Anterior cingulate cortex (tissue), 58 donors: Measurements from ENCODE around the gene LEF1.

Source experiments
- DNase-seq, 58 donors: peaks; one replicate each; lab custom pipeline; 2025; lab: John Stamatoyannopoulos, UW

LEF1 gene

DNA sequence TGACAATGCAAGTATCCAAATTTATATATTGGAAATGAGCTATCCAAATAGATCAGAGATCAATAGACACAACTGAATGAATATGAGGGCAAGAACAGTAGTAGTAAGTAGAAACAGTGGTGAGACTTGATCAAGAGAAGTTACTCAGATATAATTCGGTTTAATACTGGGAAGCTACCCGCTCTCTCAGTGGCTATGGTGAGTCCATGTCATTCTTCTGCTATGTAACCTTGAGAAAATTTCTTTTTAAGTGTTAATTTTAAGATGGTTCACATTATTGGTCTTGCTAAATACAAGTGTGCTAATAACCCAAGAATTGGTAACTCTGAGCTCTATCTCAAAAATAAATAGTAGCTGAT lies 53.6 kb downstream of the LEF1 start:
- no peak for DNase-seq

DNA sequence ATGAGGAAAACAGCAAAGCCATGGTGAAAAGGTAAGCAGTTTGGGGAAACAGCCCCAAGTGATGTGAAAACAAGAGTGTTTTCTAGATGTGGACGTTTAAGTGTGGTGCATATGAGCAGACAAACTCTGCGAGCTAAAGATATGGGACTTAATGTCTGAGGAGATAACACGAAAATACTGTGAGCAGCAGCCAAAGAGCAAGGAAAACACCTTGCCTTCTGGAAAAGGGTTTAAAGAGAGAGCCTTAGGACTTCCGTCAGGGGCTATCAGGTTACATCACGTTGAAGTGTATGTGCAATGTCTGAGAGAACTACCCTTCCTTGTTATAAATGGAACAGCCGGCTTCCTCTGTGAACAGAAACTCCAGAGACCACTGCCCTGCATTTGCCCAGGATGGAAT lies 54.2 kb downstream of the LEF1 start:
- no peak for DNase-seq

DNA sequence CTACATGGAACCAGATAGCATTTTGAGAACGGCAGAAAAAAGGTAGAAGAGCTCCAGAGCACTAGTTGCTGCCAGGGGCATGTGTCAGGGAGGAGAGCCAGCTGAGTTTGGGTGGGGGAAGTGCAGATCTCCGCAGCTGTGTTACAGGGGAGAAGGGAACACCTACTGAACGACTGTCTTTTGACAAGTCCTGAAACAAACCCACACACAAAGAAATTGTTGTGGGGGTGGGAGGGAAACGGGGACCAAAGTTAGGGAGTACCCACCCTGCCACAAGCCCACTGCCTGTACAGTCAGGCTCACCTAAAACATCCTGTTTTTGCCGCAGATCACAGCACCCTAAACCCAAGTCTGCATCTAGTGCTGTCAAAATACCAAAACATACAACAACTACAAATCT lies 55.5 kb downstream of the LEF1 start:
- no peak for DNase-seq

DNA sequence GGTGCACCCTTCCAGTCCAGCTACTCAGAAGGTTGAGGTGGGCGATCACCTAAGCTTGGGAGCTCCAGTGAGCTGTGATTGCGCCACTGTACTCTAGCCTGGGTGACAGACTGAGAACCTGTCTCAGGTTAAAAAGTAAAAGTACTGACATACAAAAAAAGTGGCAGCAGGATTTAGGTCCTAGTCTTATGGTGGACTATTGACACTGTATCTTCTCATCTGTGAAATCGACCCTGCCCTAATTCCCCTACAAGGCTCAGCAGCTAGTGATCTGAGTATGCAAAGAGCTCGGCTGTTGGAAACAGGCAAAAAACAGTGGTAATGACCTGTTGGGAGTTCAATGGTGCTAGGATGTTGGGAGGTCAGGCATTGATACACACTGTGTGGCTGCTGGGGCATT lies 57.0 kb downstream of the LEF1 start:
- DNase-seq: no peak

DNA sequence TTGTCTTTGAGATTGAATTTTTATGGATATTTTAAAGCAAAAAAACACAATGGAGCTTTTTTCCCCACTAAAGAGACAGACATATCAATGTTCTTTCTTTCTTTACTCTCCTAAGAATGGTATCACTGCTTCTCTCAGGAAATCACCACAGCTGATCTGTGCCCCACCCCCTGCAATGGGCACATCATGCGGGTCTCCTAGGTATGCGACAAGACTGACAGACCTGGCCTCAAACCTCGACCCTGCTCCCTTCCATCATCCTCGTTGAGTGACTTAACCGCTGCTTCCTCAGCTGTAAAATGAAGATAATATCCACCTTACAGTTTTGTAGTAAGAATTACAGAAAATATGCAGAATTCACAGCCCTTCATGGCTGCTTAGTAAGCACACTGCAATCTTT lies 58.3 kb downstream of the LEF1 start:
- DNase-seq: no peak

DNA sequence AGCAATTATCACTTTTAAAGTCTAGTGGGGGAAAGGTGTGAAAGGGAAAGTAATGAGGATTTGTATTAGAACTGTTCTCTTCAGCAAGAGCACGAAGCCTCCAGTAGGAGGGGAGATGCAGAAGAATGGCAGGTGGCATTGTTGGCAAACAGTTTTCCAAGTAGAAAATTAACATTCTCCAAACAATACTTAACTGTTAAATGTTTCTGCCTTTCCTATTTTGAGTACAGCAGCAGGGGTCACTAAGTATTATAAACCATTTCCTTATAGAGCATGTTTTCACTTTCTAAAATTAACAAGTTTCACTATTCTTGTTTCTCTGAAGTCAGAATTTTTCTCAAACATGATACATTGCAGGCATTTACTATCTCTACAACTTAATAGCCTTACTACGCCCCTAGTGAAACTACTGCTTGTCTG lies 58.7 kb downstream of the LEF1 start:
- no peak for DNase-seq

DNA sequence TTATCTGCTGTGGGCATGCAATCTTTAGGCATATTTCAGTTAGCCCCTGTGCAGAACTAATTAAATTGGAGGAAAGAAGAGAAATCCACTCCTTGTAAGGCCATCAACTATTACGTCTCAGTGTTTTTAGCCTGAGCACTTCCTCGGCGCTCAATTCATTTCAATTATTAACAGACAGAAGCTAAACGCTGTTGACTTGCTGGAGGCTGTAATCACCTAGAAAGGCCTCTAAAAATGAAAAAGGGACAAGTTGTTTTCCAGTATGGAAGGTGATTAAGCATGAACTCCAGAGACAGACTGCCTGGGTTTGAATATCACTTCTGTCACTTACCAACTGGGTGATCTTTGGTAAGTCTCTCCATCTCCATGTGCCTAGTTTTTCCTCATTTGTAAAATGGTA lies 59.6 kb downstream of the LEF1 start:
- DNase-seq: no peak

DNA sequence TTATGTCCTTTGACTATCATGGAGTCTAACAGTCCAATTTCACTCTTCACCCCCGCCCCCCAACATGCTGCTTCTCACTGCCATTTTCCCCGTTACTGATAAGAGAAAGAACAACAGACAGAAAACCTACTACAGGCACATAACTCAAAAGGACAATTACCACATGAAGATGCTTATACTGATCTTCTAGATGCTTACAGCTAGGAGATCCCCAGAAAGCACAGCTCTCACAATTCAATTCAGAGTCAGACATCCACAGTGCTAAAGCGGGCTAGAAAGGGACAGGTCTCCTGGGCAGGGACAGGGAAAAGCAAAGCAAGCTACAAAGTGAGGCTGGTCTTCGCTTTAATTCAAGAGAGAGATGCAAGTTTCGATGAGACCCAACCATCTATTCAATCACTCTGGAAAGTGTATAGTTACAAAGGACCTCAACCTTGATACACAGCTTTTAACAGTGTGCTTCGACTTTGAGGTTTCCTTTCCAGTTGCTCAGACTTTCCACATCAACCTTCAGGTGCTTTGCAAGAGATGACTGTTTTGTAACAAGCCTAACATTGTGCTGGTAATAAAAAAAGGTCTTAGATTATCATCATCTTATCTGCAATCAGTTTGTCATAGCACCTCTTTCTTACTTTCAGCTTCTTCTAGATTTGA lies 60.9 kb downstream of the LEF1 start:
- no peak for DNase-seq

DNA sequence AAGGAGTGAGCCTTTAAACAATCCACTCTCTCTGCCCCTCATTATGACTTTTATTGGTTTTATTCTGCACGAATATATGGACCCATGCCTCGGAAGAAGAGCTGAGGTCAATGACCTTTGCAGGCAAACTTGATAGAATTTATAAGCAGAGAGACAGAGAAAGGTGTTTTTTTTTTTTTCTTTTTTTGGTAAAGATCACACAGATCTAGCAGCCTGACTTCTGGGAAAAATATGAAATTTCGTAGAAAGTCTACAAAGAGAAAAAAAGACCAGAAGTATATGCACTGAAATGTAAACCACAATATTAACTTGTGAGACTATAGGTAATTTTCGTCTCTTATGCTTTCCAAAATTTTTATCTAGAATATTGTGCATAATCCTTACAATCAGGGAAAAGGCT lies 61.6 kb downstream of the LEF1 start:
- no peak for DNase-seq

DNA sequence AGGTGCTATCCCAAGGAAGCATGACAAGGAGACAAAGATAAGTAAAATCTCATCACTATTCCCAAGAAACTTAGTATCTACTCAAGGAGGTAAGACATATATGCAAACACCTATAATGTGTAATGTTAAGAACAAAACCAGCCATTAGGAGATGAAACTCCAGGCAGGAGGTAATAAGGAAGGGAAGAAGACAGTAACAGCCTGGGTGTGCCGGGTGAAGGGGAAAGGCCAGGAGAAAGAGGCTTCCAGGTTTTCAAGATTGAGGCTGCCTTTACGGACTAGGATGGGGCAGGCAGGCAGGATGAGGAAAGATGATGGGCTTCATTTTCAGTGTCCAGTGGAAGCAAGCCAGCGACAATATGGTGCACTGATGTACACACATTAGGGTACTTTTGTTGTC lies 62.5 kb downstream of the LEF1 start:
- no peak for DNase-seq

DNA sequence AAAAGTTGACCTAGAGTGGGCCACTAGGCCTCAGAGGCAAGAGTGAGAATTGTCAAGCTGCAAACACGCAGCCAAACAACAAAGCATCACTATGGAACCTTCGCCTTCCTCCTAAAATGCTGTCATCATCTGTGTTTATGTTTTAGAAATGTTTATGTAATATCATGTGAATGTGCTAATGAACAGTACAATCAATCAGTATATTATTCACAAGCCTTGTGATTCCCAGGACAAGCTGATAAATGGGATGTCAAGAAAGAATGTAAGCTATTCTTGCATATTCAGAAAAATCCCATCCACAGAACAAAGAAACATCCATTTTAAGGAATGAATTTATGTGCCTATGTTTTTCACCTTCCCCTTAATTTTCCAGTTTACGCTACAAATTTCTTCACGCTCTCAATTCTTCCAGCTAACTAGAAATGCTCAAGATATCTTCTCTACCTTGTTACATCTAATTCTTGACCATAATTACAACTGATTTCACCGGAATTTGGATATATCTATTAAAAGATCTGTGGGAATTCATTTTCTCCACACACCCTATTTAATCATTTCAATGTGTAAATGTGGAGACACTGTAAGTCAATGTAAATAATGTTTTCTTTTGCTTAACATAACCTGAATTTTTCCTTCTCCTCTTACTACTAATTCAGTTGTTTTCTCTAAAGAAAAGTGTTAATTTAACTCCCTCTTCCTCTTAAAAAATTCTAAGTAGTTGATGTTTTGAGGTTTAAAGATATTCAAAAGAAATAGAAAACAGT lies 65.5 kb downstream of the LEF1 start:
- no peak for DNase-seq

DNA sequence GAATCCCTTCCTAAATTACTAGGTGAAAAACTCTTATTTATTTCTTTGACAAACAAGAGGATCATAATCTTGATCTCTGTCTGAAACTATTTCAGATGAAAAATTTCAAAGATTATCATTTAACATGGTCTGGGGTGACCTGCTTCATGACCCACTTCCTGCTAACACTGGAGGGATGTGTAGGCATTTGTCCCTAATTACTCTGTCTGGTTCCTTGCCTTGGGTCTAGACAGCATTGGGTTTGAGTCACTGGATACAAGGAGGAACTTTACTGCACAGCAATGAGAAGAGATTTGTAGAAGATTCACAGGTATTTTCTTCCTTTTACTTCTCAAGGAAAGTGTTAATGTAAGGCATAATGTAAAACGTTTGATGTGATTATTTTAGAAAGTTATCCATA lies 67.9 kb downstream of the LEF1 start:
- DNase-seq: no peak

DNA sequence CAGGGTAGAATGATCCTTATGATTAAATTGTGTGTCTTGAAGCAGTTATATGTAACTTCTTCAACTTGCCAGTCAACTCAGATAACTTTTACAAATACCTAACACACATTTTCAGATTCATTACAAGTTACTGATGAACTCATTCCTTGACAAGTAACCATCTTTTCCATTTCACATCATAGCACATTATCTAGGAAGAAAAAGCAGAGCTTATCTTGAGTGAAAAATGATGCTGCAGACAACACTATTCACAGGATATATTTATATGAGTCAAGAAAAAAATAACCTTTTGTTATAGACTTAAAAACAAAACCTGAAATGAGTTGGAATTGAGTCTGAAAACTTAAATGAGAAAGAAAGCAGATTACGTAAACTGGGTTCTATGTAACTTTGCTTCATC lies 68.9 kb downstream of the LEF1 start:
- no peak for DNase-seq

DNA sequence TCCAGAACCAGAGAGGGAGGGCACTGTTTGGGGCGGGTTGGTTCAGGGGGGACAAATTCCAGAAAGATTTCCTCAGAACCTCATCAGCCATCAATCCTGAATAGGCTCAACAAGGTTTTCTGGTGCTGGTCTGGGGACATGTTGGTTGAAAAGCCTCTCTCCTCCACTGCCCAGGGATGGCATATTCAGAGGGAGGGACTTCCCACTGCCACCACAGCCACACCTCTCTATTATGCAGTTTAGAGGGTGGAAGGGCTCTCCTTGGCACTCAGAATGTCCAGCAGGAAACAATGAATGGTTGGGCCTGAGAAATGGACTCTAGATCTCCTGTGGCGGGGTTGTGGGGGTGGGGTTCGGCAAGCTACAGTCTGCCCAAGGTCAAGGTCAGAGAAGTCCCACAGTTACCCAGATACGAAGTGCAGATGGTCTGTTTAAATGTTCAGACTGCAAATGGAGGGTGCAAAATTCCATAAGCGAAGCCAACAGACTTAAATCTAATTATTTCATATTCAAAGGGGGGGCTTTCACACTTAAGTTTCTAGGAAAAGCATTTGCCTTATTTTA lies 70.7 kb downstream of the LEF1 start:
- DNase-seq: no peak

DNA sequence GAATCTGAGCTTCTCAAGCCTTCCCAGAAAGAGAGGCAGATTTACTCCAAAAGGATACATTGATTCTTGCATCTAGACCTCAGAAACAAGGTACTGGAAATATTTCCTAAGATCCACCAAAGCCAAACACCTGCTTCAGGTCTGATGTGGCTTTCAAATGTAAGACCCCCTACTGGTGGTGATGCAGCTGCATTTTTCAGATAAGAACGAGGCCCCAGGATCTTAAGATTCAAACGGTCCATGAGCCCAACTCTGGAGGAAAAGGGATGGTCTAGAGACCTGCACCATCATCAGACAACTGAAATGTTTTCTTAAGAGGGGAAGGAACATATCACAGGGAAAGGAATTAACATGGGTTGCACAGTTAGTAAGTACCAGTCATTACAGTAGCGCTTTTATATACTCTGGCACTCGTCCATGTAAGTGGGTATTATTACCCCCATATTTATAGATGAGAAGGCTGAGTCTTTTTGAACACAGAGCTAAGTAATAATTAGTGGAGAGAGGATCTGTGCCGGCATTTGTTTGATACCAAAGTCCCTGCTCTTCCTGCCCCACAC lies 73.7 kb downstream of the LEF1 start:
- DNase-seq: no peak

DNA sequence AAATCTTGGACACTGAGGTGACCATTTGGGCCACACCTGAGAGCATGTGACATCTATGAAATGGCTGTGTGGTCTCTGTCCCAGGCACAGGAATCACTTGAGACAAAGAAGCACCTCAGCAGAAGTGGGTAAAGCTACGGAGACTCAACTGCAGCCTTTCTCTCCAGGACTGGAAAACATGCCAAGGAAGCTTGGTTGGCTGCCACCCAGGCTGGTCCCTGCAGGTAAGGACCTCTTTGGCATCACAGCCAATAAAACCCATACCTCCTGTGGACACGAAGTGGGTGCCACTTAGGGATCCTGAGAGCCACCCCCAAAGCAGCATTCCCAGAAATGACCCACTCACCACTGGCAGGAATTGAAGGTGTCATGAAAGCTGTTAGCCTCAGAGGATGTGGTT lies 74.6 kb downstream of the LEF1 start:
- DNase-seq: no peak

DNA sequence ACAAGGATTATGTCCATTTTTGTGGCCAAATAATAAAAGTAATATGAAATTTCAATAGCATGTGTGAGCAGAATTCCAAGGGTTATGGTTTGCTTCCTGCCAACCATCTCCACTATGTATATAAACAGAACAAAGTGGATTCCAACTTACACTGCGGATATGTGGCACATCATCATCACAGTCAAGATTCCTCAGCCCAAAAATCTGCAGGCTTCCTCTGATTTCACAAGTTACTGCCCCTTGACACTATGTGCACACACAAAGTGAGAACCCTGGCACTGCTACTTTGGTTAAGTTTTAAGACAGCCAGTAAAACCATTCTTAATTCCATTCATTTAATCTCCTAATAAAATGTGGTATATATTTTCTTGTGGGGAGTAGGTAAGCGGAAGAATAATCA lies 76.4 kb downstream of the LEF1 start:
- DNase-seq: no peak

DNA sequence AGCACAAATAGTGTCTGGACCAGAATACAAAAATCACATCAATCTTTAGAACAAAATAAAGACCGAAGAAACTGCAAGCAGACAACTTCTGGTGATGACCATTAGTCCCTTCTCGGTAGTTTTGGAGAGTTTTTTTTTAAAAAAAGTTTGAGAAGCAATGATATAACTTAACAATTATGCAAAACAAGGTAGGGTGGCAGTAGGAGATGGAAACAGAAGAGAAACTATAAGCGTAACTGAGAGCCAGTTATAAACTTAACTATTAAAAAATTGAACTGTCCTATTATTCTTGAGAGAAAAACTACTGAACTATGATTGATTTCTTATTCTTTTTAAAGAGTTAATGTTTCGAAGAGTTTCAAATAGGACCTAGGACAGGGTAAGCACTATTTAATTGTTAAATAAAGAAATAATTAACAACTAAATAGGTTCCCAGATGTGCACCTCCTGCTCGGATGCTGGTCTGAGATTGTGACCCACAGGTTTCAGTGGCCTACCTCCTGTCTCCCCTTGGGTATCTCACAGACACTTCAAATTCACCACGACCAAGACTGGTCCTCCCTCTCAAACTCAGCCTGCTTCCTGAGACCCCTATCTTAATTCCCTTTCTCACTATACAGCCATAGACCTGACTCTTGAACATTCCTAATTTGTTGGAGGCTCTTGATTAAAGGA lies 81.3 kb downstream of the LEF1 start:
- no peak for DNase-seq

DNA sequence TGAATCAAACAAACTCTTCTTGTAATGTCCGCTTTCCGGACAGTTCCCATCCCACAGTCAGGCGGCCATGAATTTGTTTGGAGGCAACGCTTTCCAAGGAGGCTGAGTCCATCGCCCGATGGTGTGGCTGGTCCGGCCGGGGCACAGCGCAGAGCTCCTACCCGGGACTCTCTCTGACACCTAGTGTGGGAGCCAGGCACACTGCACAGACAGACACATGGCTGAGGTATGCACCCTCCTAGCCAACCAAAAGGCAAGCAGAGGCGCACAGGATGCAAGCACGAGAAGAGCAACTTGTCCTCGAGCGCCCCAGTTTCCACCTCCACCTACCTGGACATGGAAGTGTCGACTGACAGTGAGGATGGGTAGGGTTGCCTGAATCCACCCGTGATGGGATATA lies 87.5 kb downstream of the LEF1 start:
- DNase-seq: no peak

DNA sequence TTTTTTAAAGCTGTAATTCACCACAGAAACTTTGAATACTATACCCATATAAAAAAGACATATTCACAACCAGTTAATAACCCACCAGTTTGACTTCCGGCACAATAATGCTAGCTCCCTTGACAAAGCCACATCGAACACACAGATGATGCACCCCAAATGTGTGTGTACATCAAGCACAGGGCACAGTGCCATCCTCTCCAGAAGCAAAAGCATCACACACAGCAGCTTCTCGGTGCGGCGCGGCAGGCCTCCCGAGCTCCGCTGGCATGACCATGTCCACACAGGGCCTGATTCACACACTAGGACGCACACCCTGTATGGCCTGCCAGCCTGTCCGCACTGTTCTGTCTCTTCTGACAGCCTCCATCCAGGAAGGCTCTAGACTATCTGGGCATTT lies 88.0 kb downstream of the LEF1 start:
- DNase-seq: no peak

DNA sequence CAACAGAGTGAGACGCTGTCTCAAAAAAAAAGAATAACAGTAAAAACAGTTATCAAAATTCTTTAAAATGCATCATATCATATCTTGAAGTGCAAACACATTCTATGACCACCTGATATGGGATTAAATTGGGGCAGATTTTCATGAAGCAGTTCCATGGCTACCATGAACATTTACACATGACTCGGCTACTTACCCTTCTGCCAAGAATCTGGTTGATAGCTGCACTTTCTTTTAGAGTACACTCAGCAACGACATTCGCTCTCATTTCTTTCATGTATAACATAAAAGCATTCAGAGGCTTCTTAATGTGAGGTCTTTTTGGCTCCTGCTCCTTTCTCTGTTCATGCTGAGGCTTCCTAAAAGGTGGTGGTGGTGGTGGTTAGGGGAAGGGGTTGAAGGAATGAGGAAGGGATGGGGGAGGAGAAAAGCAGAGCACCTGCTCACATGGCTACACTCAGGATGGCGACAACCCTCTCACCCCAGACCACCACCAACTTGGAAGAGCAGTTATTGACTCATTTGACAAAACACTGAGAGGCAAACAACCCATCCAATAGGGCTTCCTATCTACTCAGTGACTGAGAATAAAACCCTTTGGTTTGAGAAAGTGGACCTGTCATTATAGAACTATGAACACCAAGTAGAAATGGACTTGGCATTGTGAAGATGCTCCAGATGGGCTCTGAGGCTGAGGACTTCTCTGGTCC lies 90.6 kb downstream of the LEF1 start:
- DNase-seq: no peak
